K562 (cell line): ENCODE measurements around the gene KRTCAP2. TPM values are rescaled to one million over a fixed set of nuclear protein-coding genes. Genes with fewer than 3 reads are reported as not detected.

ENCODE experiments used
- ATAC-seq: fragments of 200-7000 bp; cut with Tn5 transposase; 3 replicates; pipeline ENCODE4 v1.9.1; 2020; ENCODE audit warnings: moderate library complexity
- BruUV-seq: library from RNA; stranded (reverse); fragments of 400-500 nt; replicated peaks from 2 replicates; lab custom pipeline; 2021; lab: Mats Ljungman, UMichigan
- CTCF ChIA-PET: fragments of 300-600 bp; formaldehyde crosslinking; extraction: SDS; loops from one replicate; lab custom pipeline; 2021; ENCODE audit warnings: low intra/inter-chr PET ratio; lab: Yijun Ruan, JAX
- POLR2A ChIA-PET: fragments of 300-600, 350-650 bp; sonication (Branson Sonifier 250); formaldehyde crosslinking; extraction: SDS; loops from one replicate; lab custom pipeline; 2021; ENCODE audit warnings: antibody characterized with exemption, inconsistent platforms; lab: Yijun Ruan, JAX
- DNase-seq, 4 experiments: peaks; one replicate each; pipeline versions ENCODE4 v3.0.0 to v3.0.0-alpha.2; 2011 to 2018; ENCODE audit warnings: low spot score in 3 of 4, mixed read lengths in 3 of 4; ENCODE audit errors: extremely low read depth in 1 of 4
- FAIRE-seq: peaks from 2 replicates; lab custom pipeline; 2011; peaks lifted over from hg19 to GRCh38; lab: Jason Lieb, UNC
- H2AFZ ChIP-seq: 2 replicates; pipeline ENCODE4 v1.6.0; 2011; ENCODE audit warnings: low read depth, low read length, control low read depth, inconsistent platforms
- H3K27ac ChIP-seq: fragments of 200-600 bp; 3 replicates; pipeline ENCODE4 v1.8.0; 2011; ENCODE audit warnings: low read depth, mild to moderate bottlenecking, control low read depth, inconsistent platforms, low read length, moderate library complexity, mixed read lengths; ENCODE audit errors: extremely low read depth
- H3K27me3 ChIP-seq, 2 experiments: fragments of 300-600 bp in 1 of 2; 2 replicates in 1 of 2; 3 replicates in 1 of 2; pipeline versions ENCODE4 v1.6.0 to v1.8.0; 2011; ENCODE audit warnings: inconsistent platforms in 2 of 2, low read length in 2 of 2, mild to moderate bottlenecking in 1 of 2, mixed read lengths in 1 of 2, moderate library complexity in 1 of 2; ENCODE audit not compliant: control insufficient read depth in 2 of 2, insufficient read depth in 2 of 2
- H3K36me3 ChIP-seq: fragments of 300-600 bp; 3 replicates; pipeline ENCODE4 v1.8.0; 2011; ENCODE audit warnings: mild to moderate bottlenecking, low read length, inconsistent platforms; ENCODE audit not compliant: control insufficient read depth, insufficient read depth
- H3K4me1 ChIP-seq, 2 experiments: fragments of 200-600 bp in 1 of 2; replicated peaks in 1 of 2; 2 replicates in 1 of 2; 3 replicates in 1 of 2; pipeline versions ENCODE4 v1.5.1 to v1.8.0; 2011; ENCODE audit warnings: inconsistent platforms in 2 of 2, low read length in 2 of 2, mild to moderate bottlenecking in 1 of 2, mixed read lengths in 1 of 2, moderate library complexity in 1 of 2; ENCODE audit not compliant: control insufficient read depth in 2 of 2, insufficient read depth in 2 of 2
- H3K4me2 ChIP-seq: 2 replicates; pipeline ENCODE4 v1.6.1; 2011; ENCODE audit warnings: low read length, control low read depth, inconsistent platforms, mixed read lengths; ENCODE audit not compliant: insufficient read depth
- H3K4me3 ChIP-seq: fragments of 200-600 bp; sonication (generic), shearing (Covaris generic); 2 replicates; pipeline ENCODE4 v1.5.1; 2016; ENCODE audit warnings: control low read depth, inconsistent platforms
- H3K79me2 ChIP-seq: fragments of 200-600 bp; 3 replicates; pipeline ENCODE4 v1.8.0; 2011; ENCODE audit warnings: low read length, inconsistent platforms; ENCODE audit not compliant: control insufficient read depth, insufficient read depth
- H3K9ac ChIP-seq, 2 experiments: 2 replicates each; pipeline versions ENCODE4 v1.6.0 to v1.6.1; 2011; ENCODE audit warnings: low read depth in 2 of 2, low read length in 2 of 2, control low read depth in 1 of 2, inconsistent platforms in 1 of 2, mild to moderate bottlenecking in 1 of 2, mixed read lengths in 1 of 2; ENCODE audit not compliant: insufficient read depth in 1 of 2
- H3K9me1 ChIP-seq: one replicate; pipeline ENCODE4 v1.6.0; 2011; ENCODE audit warnings: inconsistent platforms, mild to moderate bottlenecking, low read length, moderate library complexity; ENCODE audit not compliant: control insufficient read depth, insufficient read depth
- H3K9me3 ChIP-seq: replicated peaks from 2 replicates; pipeline ENCODE4 v1.5.1; 2011; ENCODE audit warnings: low read depth, low read length, inconsistent platforms; ENCODE audit not compliant: control insufficient read depth, insufficient read depth
- H4K20me1 ChIP-seq: replicated peaks from 2 replicates; pipeline ENCODE4 v1.6.1; 2011; ENCODE audit warnings: low read length, inconsistent platforms, mixed read lengths; ENCODE audit not compliant: control insufficient read depth, insufficient read depth
- CHD1 ChIP-seq: fragments of 200-600 bp; sonication (generic); IDR thresholded peaks from one replicate; pipeline ENCODE4 v1.6.1; 2012; ENCODE audit warnings: mild to moderate bottlenecking, moderate library complexity, low read length, inconsistent platforms
- DIDO1 ChIP-seq: fragments of 450-650 bp; IDR thresholded peaks from 2 replicates; pipeline ENCODE4 v1.6.1; 2016; ENCODE audit warnings: low read depth, missing biosample characterization, missing genetic modification characterization
- HDAC1 ChIP-seq, 2 experiments: fragments of 450-650 bp; IDR thresholded peaks; 2 replicates each; pipeline ENCODE4 v1.6.1; 2016 to 2017; ENCODE audit warnings: inconsistent platforms in 1 of 2, mild to moderate bottlenecking in 1 of 2, moderate library complexity in 1 of 2
- KDM1A ChIP-seq, 2 experiments: fragments of 450-650 bp; IDR thresholded peaks; 2 replicates each; pipeline ENCODE4 v1.6.1; 2016; ENCODE audit warnings: mild to moderate bottlenecking in 2 of 2
- KLF6 ChIP-seq: fragments of 250-450 bp; sonication (Bioruptor Pico); IDR thresholded peaks from 2 replicates; pipeline ENCODE4 v1.4.0; 2020; ENCODE audit warnings: mild to moderate bottlenecking, moderate library complexity, borderline replicate concordance
- MTF1 ChIP-seq: fragments of 250-450 bp; sonication (Bioruptor Pico); IDR thresholded peaks from 2 replicates; pipeline ENCODE4 v1.9.0; 2021; ENCODE audit warnings: moderate library complexity, mild to moderate bottlenecking, inconsistent platforms, borderline replicate concordance
- MYC ChIP-seq, 2 experiments: fragments of 250-450 bp in 1 of 2; sonication (Bioruptor Pico) in 1 of 2; IDR thresholded peaks; 2 replicates each; pipeline versions ENCODE4 v1.5.1 to v1.6.1; 2012 to 2021; ENCODE audit warnings: low read depth in 2 of 2, borderline replicate concordance in 1 of 2, improper control_type of control experiment in 1 of 2, low read length in 1 of 2, mild to moderate bottlenecking in 1 of 2, moderate library complexity in 1 of 2
- PTTG1 ChIP-seq: fragments of 450-650 bp; IDR thresholded peaks from 2 replicates; pipeline ENCODE4 v1.6.1; 2016; ENCODE audit warnings: low read depth, mild to moderate bottlenecking, missing genetic modification characterization, missing compliant biosample characterization
- RFX1 ChIP-seq: fragments of 450-650 bp; IDR thresholded peaks from 2 replicates; pipeline ENCODE4 v1.6.1; 2016; ENCODE audit warnings: mild to moderate bottlenecking, moderate library complexity
- RFX7 ChIP-seq: fragments of 250-450 bp; sonication (Bioruptor Pico); IDR thresholded peaks from 2 replicates; pipeline ENCODE4 v1.5.1; 2021; ENCODE audit warnings: mild to moderate bottlenecking
- SLC30A9 ChIP-seq: fragments of 250-450 bp; sonication (Bioruptor Pico); IDR thresholded peaks from 2 replicates; pipeline ENCODE4 v1.8.0; 2022; ENCODE audit warnings: mild to moderate bottlenecking, moderate library complexity
- SP1 ChIP-seq: sonication (generic); formaldehyde crosslinking; IDR thresholded peaks from 2 replicates; pipeline ENCODE4 v1.8.1; 2022; ENCODE audit warnings: mild to moderate bottlenecking, missing genetic modification reagents
- ZBTB7A ChIP-seq: IDR thresholded peaks from 2 replicates; pipeline ENCODE4 v1.6.1; 2011; ENCODE audit warnings: low read depth, mild to moderate bottlenecking, low read length, moderate library complexity, borderline replicate concordance; ENCODE audit not compliant: control insufficient read depth
- ZNF146 ChIP-seq: IDR thresholded peaks from one replicate; pipeline ENCODE4 v1.6.1; 2018; ENCODE audit warnings: missing compliant biosample characterization; ENCODE audit not compliant: unreplicated experiment
- ZNF197 ChIP-seq: fragments of 200-800 bp; sonication (Bioruptor generic); IDR thresholded peaks from 2 replicates; pipeline ENCODE4 v1.6.1; 2016; ENCODE audit warnings: low read depth, missing genetic modification characterization, missing compliant biosample characterization
- WGBS: fragments of 100-300 bp; shearing (Covaris generic); methylation state at CpG from one replicate; pipeline ENCODE4 v1.1.6; 2016; ENCODE audit warnings: low coverage, mixed read lengths; ENCODE audit not compliant: insufficient coverage; ENCODE audit errors: missing lambda C conversion rate; 5-methylcytosine and 5-hydroxymethylcytosine counted together
- in situ Hi-C: fragments of 300-500 bp; cut with MboI; formaldehyde crosslinking; loops from 4 replicates; pipeline ENCODE4 v1.15.0; 2018; ENCODE audit warnings: inconsistent platforms, mixed read lengths
- intact Hi-C: fragments of 100-400 bp; cut with micrococcal nuclease; formaldehyde crosslinking; loops from 2 replicates; pipeline ENCODE4 v1.14.2; 2022
- polyA plus RNA-seq, 8 experiments: library from polyadenylated mRNA; depleted of rRNA in 4 of 8; stranded (reverse) in 5 of 8; unstranded in 3 of 8; fragments of >200 nt; fragmentation: Nextera tagmentation in 2 of 8; fragmentation: Illumina TruSeq in 1 of 8; extraction: Ambion mirVana in 2 of 8; extraction: Trizol in 1 of 8; gene quantifications; 2 replicates each; pipeline versions ENCODE4 v1.2.1 to v1.2.3, GENCODE V29; 2011 to 2014; ENCODE audit warnings: inconsistent platforms in 1 of 8, missing spikeins in 1 of 8
- total RNA-seq, 7 experiments: library from RNA; depleted of rRNA in 6 of 7; stranded (reverse); fragments of >200 nt in 6 of 7; fragmentation: Illumina TruSeq in 2 of 7; extraction: Trizol in 2 of 7; gene quantifications; 2 replicates each; pipeline versions ENCODE4 v1.2.1 to v1.2.3, GENCODE V29; 2011 to 2021; ENCODE audit warnings: low replicate concordance in 1 of 7
- TF ChIP-seq, protein P1 (sequence below): fragments of 450-650 bp; formaldehyde crosslinking; IDR thresholded peaks from 2 replicates; pipeline ENCODE4 v1.4.0; 2022; ENCODE audit warnings: missing genetic modification characterization
- TF ChIP-seq, protein P2 (sequence below): sonication (generic); formaldehyde crosslinking; IDR thresholded peaks from 2 replicates; pipeline ENCODE4 v1.8.1; 2022; ENCODE audit warnings: missing genetic modification reagents
- TF ChIP-seq, protein P3 (sequence below): fragments of 250-450 bp; sonication (Bioruptor Pico); IDR thresholded peaks from 2 replicates; pipeline ENCODE4 v1.9.0; 2021; ENCODE audit warnings: mild to moderate bottlenecking, inconsistent platforms

The KRTCAP2 gene
- total and polyA plus RNA-seq, 9 of the 15 experiments (the other 6 are each of a cell fraction or from before 2014, with no cell fraction given): 126 to 436 (median 244) TPM

GRCh38 chr1:155188268-155188667 lies 15.2 kb upstream of the KRTCAP2 start (continued):
- TF ChIP-seq ZNF146 (CRISPR knock-in tag): no peak
- TF ChIP-seq ZNF197 (CRISPR knock-in tag): no peak
- no peak for TF ChIP-seq CHD1
- TF ChIP-seq HDAC1 (IDR thresholded peaks at IDR 0.05): no peak
- TF ChIP-seq, protein P1, sequence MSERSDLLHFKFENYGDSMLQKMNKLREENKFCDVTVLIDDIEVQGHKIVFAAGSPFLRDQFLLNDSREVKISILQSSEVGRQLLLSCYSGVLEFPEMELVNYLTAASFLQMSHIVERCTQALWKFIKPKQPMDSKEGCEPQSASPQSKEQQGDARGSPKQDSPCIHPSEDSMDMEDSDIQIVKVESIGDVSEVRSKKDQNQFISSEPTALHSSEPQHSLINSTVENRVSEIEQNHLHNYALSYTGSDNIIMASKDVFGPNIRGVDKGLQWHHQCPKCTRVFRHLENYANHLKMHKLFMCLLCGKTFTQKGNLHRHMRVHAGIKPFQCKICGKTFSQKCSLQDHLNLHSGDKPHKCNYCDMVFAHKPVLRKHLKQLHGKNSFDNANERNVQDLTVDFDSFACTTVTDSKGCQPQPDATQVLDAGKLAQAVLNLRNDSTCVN (CRISPR knock-in tag): no peak

DNA sequence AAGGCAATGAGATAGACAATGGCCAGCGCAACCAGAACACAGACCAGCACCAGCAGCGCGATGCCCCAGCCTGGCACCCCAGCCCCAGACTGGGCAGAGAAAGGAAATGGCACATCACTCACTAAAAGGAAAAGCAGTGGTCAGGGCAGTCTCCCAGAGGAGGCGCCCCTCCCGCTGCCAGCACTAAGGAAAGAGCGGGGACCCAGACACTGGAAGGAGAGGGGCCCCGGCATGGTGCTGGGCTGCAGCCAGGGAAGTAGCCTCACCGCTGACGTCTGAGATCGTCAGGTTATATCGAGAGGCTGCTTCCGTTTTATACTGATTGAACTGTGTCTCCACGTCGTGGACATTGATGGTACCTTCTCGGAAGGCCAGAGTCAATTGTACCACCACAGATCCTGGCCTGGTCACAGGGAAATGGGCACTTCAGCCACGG lies 14.4 kb upstream of the KRTCAP2 start:
- DNase-seq: no peak
- Histone ChIP-seq H3K4me1 (peaks cover 3 to 34% of the 10 kb centered on the region in 2 experiments), H3K79me2 (peaks cover 7% of the 10 kb centered on the region), H3K9ac (peak overlapping the region in 1 of 2 experiments; percentile 64; a peak in 2 of 4 replicates), H3K27ac (no peak overlapping the region), H2AFZ (no peak overlapping the region), H3K9me1 (no peaks in the 10 kb centered on the region), H4K20me1 (no peaks in the 10 kb centered on the region), H3K9me3 (no peaks in the 10 kb centered on the region), H3K27me3 (no peaks in the 10 kb centered on the region), H3K4me2 (no peak overlapping the region), H3K36me3 (no peaks in the 10 kb centered on the region), H3K4me3 (no peak overlapping the region)
- FAIRE-seq: no peak
- intact Hi-C loops (no loop called here), in situ Hi-C loops (no loop called here)
- ChIA-PET CTCF (no interaction called here), POLR2A (no interaction called here)
- 76% methylated on average over 14 of the region's 16 CpGs for WGBS
- BruUV-seq: no TSS peak
- ATAC-seq: no peak
- TF ChIP-seq KDM1A (IDR thresholded peaks at IDR 0.05) (no peak), MTF1 (CRISPR knock-in tag) (no peak), KLF6 (no peak), RFX1 (no peak), ZBTB7A (no peak), RFX7 (CRISPR knock-in tag) (no peak), PTTG1 (tag) (no peak), SP1 (no peak), SLC30A9 (no peak), MYC (IDR thresholded peaks at IDR 0.05; ENCODE audit: low read depth, low read length) (no peak), MYC (CRISPR knock-in tag; IDR thresholded peaks at IDR 0.05; ENCODE audit: borderline replicate concordance, low read depth) (no peak), DIDO1 (no peak)
- TF ChIP-seq, protein P2, sequence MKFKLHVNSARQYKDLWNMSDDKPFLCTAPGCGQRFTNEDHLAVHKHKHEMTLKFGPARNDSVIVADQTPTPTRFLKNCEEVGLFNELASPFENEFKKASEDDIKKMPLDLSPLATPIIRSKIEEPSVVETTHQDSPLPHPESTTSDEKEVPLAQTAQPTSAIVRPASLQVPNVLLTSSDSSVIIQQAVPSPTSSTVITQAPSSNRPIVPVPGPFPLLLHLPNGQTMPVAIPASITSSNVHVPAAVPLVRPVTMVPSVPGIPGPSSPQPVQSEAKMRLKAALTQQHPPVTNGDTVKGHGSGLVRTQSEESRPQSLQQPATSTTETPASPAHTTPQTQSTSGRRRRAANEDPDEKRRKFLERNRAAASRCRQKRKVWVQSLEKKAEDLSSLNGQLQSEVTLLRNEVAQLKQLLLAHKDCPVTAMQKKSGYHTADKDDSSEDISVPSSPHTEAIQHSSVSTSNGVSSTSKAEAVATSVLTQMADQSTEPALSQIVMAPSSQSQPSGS (CRISPR knock-in tag): no peak
- TF ChIP-seq, protein P3, sequence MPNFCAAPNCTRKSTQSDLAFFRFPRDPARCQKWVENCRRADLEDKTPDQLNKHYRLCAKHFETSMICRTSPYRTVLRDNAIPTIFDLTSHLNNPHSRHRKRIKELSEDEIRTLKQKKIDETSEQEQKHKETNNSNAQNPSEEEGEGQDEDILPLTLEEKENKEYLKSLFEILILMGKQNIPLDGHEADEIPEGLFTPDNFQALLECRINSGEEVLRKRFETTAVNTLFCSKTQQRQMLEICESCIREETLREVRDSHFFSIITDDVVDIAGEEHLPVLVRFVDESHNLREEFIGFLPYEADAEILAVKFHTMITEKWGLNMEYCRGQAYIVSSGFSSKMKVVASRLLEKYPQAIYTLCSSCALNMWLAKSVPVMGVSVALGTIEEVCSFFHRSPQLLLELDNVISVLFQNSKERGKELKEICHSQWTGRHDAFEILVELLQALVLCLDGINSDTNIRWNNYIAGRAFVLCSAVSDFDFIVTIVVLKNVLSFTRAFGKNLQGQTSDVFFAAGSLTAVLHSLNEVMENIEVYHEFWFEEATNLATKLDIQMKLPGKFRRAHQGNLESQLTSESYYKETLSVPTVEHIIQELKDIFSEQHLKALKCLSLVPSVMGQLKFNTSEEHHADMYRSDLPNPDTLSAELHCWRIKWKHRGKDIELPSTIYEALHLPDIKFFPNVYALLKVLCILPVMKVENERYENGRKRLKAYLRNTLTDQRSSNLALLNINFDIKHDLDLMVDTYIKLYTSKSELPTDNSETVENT: no peak
